DND-41 (cell line): ENCODE measurements around the gene ZNF506.

ENCODE experiments used
- EZH2 ChIP-seq: IDR thresholded peaks from 3 replicates; pipeline ENCODE4 v1.6.1; 2012; ENCODE audit warnings: borderline replicate concordance, low read depth, mild to moderate bottlenecking, moderate library complexity, low read length, inconsistent platforms; ENCODE audit not compliant: severe bottlenecking
- TF ChIP-seq, protein P1 (sequence below): IDR thresholded peaks from 2 replicates; pipeline ENCODE4 v1.5.1; 2012; ENCODE audit warnings: borderline replicate concordance, low read length, moderate library complexity, mild to moderate bottlenecking; ENCODE audit not compliant: poor library complexity, severe bottlenecking; ENCODE audit errors: extremely low read depth

- TF ChIP-seq, protein P1, sequence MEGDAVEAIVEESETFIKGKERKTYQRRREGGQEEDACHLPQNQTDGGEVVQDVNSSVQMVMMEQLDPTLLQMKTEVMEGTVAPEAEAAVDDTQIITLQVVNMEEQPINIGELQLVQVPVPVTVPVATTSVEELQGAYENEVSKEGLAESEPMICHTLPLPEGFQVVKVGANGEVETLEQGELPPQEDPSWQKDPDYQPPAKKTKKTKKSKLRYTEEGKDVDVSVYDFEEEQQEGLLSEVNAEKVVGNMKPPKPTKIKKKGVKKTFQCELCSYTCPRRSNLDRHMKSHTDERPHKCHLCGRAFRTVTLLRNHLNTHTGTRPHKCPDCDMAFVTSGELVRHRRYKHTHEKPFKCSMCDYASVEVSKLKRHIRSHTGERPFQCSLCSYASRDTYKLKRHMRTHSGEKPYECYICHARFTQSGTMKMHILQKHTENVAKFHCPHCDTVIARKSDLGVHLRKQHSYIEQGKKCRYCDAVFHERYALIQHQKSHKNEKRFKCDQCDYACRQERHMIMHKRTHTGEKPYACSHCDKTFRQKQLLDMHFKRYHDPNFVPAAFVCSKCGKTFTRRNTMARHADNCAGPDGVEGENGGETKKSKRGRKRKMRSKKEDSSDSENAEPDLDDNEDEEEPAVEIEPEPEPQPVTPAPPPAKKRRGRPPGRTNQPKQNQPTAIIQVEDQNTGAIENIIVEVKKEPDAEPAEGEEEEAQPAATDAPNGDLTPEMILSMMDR, result no peak
- TF ChIP-seq EZH2, result no peak
Observed at GRCh38 chr19:19826875-19827274, 5.3 kb upstream of the ZNF506 start.
